Endothelial cell of umbilical vein (primary cell): ENCODE results near the gene SHISA7. TPM values are rescaled to one million over a fixed set of nuclear protein-coding genes. Genes with fewer than 3 reads are reported as not detected.

Source experiments
- BruUV-seq: library from RNA; stranded (reverse); fragments of 400-500 nt; replicated peaks from 2 replicates; lab custom pipeline; 2021; lab: Mats Ljungman, UMichigan
- CTCF ChIA-PET: fragments of 300-600, 350-600 bp; sonication (Branson Sonifier 250); formaldehyde crosslinking; loops from one replicate; lab custom pipeline; 2021; ENCODE audit warnings: antibody characterized with exemption, inconsistent platforms; lab: Charles Lee
- POLR2A ChIA-PET: fragments of 300-600, 350-600 bp; sonication (Branson Sonifier 250); formaldehyde crosslinking; loops from one replicate; lab custom pipeline; 2021; ENCODE audit warnings: antibody characterized with exemption, inconsistent platforms; lab: Charles Lee
- DNase-seq: peaks from one replicate; pipeline ENCODE4 v3.0.0-alpha.2; 2011; ENCODE audit warnings: low read depth, low spot score
- FAIRE-seq: peaks from 2 replicates; lab custom pipeline; 2011; peaks lifted over from hg19 to GRCh38; lab: Jason Lieb, UNC
- H2AFZ ChIP-seq: 2 replicates; pipeline ENCODE4 v1.6.0; 2012; ENCODE audit warnings: low read depth, low read length, control low read depth, inconsistent platforms
- H3K27ac ChIP-seq: 2 replicates; pipeline ENCODE4 v1.5.1; 2011; ENCODE audit warnings: low read depth, mild to moderate bottlenecking, control low read depth, low read length, moderate library complexity; ENCODE audit not compliant: insufficient read depth
- H3K27me3 ChIP-seq, 2 experiments: 2 replicates each; pipeline versions ENCODE4 v1.6.0 to v1.6.1; 2011; ENCODE audit warnings: low read length in 2 of 2, mixed read lengths in 1 of 2; ENCODE audit not compliant: control insufficient read depth in 2 of 2, insufficient read depth in 2 of 2
- H3K36me3 ChIP-seq, 2 experiments: 2 replicates in 1 of 2; 3 replicates in 1 of 2; pipeline ENCODE4 v1.5.1; 2011; ENCODE audit warnings: low read length in 2 of 2, mild to moderate bottlenecking in 1 of 2, moderate library complexity in 1 of 2; ENCODE audit not compliant: control insufficient read depth in 2 of 2, insufficient read depth in 2 of 2; ENCODE audit errors: extremely low read depth in 1 of 2
- H3K4me1 ChIP-seq: 3 replicates; pipeline ENCODE4 v1.5.1; 2011; ENCODE audit warnings: mild to moderate bottlenecking, low read length; ENCODE audit not compliant: control insufficient read depth, insufficient read depth; ENCODE audit errors: extremely low read depth
- H3K4me2 ChIP-seq: 2 replicates; pipeline ENCODE4 v1.6.1; 2011; ENCODE audit warnings: low read length, control low read depth, mixed read lengths; ENCODE audit not compliant: insufficient read depth
- H3K4me3 ChIP-seq, 3 experiments: fragments of 200-600 bp in 1 of 3; sonication (generic), shearing (Covaris generic) in 1 of 3; replicated peaks in 1 of 3; 2 replicates each; pipeline ENCODE4 v1.5.1; 2011 to 2016; ENCODE audit warnings: control low read depth in 3 of 3, low read length in 3 of 3, mild to moderate bottlenecking in 2 of 3, inconsistent platforms in 1 of 3, low read depth in 1 of 3, moderate library complexity in 1 of 3; ENCODE audit not compliant: insufficient read depth in 1 of 3
- H3K79me2 ChIP-seq: 2 replicates; pipeline ENCODE4 v1.6.0; 2012; ENCODE audit warnings: low read length, inconsistent platforms; ENCODE audit not compliant: control insufficient read depth, insufficient read depth
- H3K9ac ChIP-seq: replicated peaks from 2 replicates; pipeline ENCODE3; 2011; ENCODE audit warnings: low read length, control low read depth; ENCODE audit not compliant: insufficient read depth; ENCODE audit errors: extremely low read depth
- H3K9me1 ChIP-seq: replicated peaks from 3 replicates; pipeline ENCODE4 v1.6.0; 2011; ENCODE audit warnings: mild to moderate bottlenecking, low read length; ENCODE audit not compliant: control insufficient read depth, insufficient read depth; ENCODE audit errors: extremely low read depth
- H3K9me3 ChIP-seq: replicated peaks from 2 replicates; pipeline ENCODE4 v1.5.1; 2012; ENCODE audit warnings: low read length, inconsistent platforms; ENCODE audit not compliant: control insufficient read depth, insufficient read depth
- H4K20me1 ChIP-seq: replicated peaks from 2 replicates; pipeline ENCODE3; 2011; ENCODE audit warnings: mild to moderate bottlenecking, low read length; ENCODE audit not compliant: control insufficient read depth, insufficient read depth; ENCODE audit errors: extremely low read depth
- GATA2 ChIP-seq: IDR thresholded peaks from 2 replicates; pipeline ENCODE4 v1.7.0; 2011; ENCODE audit warnings: low read depth, mild to moderate bottlenecking, moderate library complexity, mixed read lengths, low read length; ENCODE audit not compliant: insufficient read length, insufficient read depth
- MYC ChIP-seq: IDR thresholded peaks from one replicate; pipeline ENCODE4 v1.6.1; 2011; ENCODE audit warnings: mild to moderate bottlenecking, low read depth, low read length
- POLR2A ChIP-seq: IDR thresholded peaks from 2 replicates; pipeline ENCODE4 v1.6.1; 2012; ENCODE audit warnings: low read depth, mild to moderate bottlenecking, control low read depth, low read length
- POLR2AphosphoS5 ChIP-seq: IDR thresholded peaks from 2 replicates; pipeline ENCODE4 v1.6.1; 2012; ENCODE audit warnings: low read depth, mild to moderate bottlenecking, control low read depth, low read length, moderate library complexity; ENCODE audit not compliant: insufficient read depth
- dilution Hi-C: fragments of 300-500 bp; cut with MboI; formaldehyde crosslinking; loops from one replicate; pipeline ENCODE4 v1.15.0; 2019; ENCODE audit warnings: low sequenced_read_pairs; ENCODE audit not compliant: extremely low pct_ligation_motif_present
- intact Hi-C: fragments of 100-400 bp; cut with micrococcal nuclease; formaldehyde crosslinking; loops from one replicate; pipeline ENCODE4 v1.10.0; 2022
- polyA plus RNA-seq, 4 experiments: library from polyadenylated mRNA; depleted of rRNA in 3 of 4; stranded (reverse) in 3 of 4; unstranded in 1 of 4; fragments of >200 nt; gene quantifications; 2 replicates each; pipeline versions ENCODE4 v1.2.1 to v1.2.3, GENCODE V29; 2011 to 2012; ENCODE audit warnings: missing spikeins in 1 of 4
- total RNA-seq: library from RNA; stranded (reverse); gene quantifications from 2 replicates; pipeline ENCODE4 v1.2.3, GENCODE V29; 2021
- TF ChIP-seq, protein P1 (sequence below): IDR thresholded peaks from 2 replicates; pipeline ENCODE4 v1.6.1; 2011; ENCODE audit not compliant: insufficient read depth, insufficient read length

SHISA7 gene
- total and polyA plus RNA-seq, 2 donors (not counting 3 experiments of a cell fraction or from before 2014, with no cell fraction given), result not detected

DNA sequence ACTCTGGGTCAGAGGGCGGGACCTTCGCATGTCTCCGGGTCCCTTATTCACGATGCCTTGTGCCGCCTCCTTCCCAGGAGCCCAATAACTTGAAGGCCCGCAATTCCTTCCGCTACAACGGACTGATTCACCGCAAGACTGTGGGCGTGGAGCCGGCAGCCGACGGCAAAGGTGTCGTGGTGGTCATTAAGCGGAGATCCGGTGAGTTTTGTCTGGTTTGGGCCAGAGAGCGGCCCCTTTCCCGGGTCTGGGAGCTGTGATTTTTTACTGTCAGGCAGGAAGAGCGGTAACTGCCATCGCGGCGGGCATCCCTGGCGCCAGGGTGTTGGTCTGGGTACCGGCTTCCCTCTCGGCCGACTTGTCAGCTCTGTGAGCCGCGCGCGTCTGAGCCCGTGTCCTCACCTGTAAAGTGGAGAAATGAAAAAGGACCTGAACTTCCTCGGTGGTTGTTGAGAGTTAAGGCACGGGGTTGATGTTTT lies 56.6 kb downstream of the SHISA7 start:
- peaks cover 4% of the 10 kb centered on the region for H4K20me1 ChIP-seq
- H3K9me3 ChIP-seq, result no peaks in the 10 kb centered on the region

DNA sequence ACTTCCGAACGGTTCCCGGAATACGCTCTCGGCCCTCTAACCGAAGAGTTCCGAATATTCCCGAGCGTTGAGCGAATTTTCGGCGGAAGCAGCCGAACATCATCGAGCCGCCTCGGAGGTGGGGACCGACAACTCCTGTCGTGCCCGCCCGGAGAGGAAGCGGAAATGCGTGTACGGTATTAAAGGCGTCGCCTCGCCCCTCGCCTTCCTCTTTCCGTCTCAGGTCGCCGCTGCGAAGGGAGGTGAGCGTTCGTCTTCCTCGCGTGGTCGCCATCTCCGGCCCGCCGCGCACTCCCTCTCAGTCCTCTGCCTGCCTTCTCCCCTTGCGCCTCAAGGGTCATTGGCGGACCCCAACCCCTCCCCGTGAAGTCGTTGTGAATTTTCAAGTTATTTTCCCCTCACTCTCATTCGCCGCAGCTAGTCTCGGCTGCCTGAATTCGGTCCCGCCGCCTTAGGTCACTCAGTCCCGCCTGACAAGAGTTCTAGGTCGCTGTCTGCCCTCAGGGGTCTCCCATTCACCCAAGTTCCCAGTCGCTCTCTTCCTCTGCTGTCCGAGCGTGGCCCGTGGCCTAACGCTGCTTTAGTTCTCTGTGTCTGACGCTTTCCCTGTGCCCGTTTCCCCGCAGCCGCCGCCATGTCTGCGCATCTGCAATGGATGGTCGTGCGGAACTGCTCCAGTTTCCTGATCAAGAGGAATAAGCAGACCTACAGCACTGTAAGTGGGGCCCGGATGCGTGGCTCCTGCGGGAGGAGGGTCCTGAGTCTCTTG lies 57.2 kb downstream of the SHISA7 start, which contains the start of gene RPL28:
TSS of gene RPL28 (plus strand) at position 209 of the 769 bp plus-strand sequence. CDS start at position 635, 426 bp downstream.
- intact Hi-C loops (loop anchor here (1.0 to 10.0 kb wide), 7 partner anchors 22 to 241 kb away; partner anchors contain the start of genes ISOC2, KMT5C, TNNT1 and ZNF524), dilution Hi-C loops (no loop called here)
- peaks cover 41% of the 10 kb centered on the region for H3K79me2 ChIP-seq
- peak; percentile 100 for TF ChIP-seq POLR2A
- TF ChIP-seq, protein P1, sequence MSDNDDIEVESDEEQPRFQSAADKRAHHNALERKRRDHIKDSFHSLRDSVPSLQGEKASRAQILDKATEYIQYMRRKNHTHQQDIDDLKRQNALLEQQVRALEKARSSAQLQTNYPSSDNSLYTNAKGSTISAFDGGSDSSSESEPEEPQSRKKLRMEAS, result peak; percentile 56
- TF ChIP-seq MYC, result peak; percentile 66
- TF ChIP-seq POLR2AphosphoS5, result peak; percentile 100
- no peak for TF ChIP-seq GATA2
- peaks cover 14 to 30% of the 10 kb centered on the region in 2 experiments for H3K36me3 ChIP-seq
- peak; percentile 100 for FAIRE-seq
- H3K4me1 ChIP-seq, result peaks cover 31% of the 10 kb centered on the region
- peaks cover 4% of the 10 kb centered on the region for H4K20me1 ChIP-seq
- BruUV-seq, result TSS peak; percentile 71
- peak; percentile 99 for DNase-seq
- no peaks in the 10 kb centered on the region for H3K27me3 ChIP-seq
- no peaks in the 10 kb centered on the region for H3K9me1 ChIP-seq
- POLR2A ChIA-PET, result interaction anchor here (0.9 kb wide), 1 partner anchor 20 kb away, joined by 3 read pairs; no protein-coding TSS in a partner anchor
- H2AFZ ChIP-seq, result peak within 1 kb of the TSS; percentile 90
- H3K9ac ChIP-seq, result peak within 1 kb of the TSS; percentile 81
- peak within 1 kb of the TSS; percentile 75 for H3K27ac ChIP-seq
- peak within 1 kb of the TSS; percentile 96 for H3K4me2 ChIP-seq
- no peaks in the 10 kb centered on the region for H3K9me3 ChIP-seq
- CTCF ChIA-PET, result interaction anchor here (2.9 kb wide), 1 partner anchor 84 kb away, joined by 10 read pairs; no protein-coding TSS in a partner anchor
- H3K4me3 ChIP-seq, result peak within 1 kb of the TSS; percentile 33 to 69 (median 67)

More for the DNA sequence above, 56.6 kb downstream of the SHISA7 start:
- DNase-seq (no peak), FAIRE-seq (peak; percentile 33)
- Histone ChIP-seq H3K79me2 (peaks cover 41% of the 10 kb centered on the region), H3K27ac (peak overlapping the region; percentile 61), H3K9ac (peak overlapping the region; percentile 81), H3K4me2 (peak overlapping the region; percentile 96), H3K36me3 (peaks cover 14 to 30% of the 10 kb centered on the region in 2 experiments), H2AFZ (no peak overlapping the region), H3K4me1 (peaks cover 31% of the 10 kb centered on the region), H3K27me3 (no peaks in the 10 kb centered on the region), H3K4me3 (peak overlapping the region; percentile 33 to 69 (median 67)), H3K9me1 (no peaks in the 10 kb centered on the region)
- intact Hi-C loops (loop anchor here (10.0 kb wide), 2 partner anchors 218 to 242 kb away; partner anchors contain the start of genes TNNT1, ZNF524 and ZNF865), dilution Hi-C loops (no loop called here)
- BruUV-seq, result no TSS peak
- ChIA-PET CTCF (interaction anchor here (2.9 kb wide), 1 partner anchor 85 kb away, joined by 10 read pairs; no protein-coding TSS in a partner anchor), POLR2A (interaction anchor here (0.9 to 1.6 kb wide), 4 partner anchors 19 to 106 kb away, joined by 3 to 7 read pairs (median 4); partner anchors contain the start of genes HSPBP1 and UBE2S)
- TF ChIP-seq GATA2, result no peak
- no peak for TF ChIP-seq POLR2AphosphoS5
- TF ChIP-seq, protein P1, result no peak
